GM11168 (cell line): ENCODE results near the gene AK2.
"Not testable (repeated sequence)": the region's sequence is repeated elsewhere in the genome, so short reads cannot be mapped to it uniquely, and the experiment has no call there.

Experiments
- in situ Hi-C: fragments of 300-500 bp; cut with MboI; formaldehyde crosslinking; loops from one replicate; pipeline ENCODE4 v1.12.0; 2022; ENCODE audit warnings: low sequenced_read_pairs; ENCODE audit not compliant: unreplicated experiment

AK2 gene

GRCh38 chr1:33055210-33056008 lies 18.7 kb upstream of the AK2 start:
- in situ Hi-C loops: loop anchor here (10.0 kb wide), 1 partner anchor 131 kb away; no protein-coding TSS in a partner anchor

GRCh38 chr1:33050221-33051076 lies 13.8 kb upstream of the AK2 start:
- in situ Hi-C loops: loop anchor here (10.0 kb wide), 1 partner anchor 126 kb away; no protein-coding TSS in a partner anchor

- in situ Hi-C loops: no loop called here
These were observed 12.7 kb upstream of the AK2 start for GRCh38 chr1:33049371-33049770.

- in situ Hi-C loops: no loop called here
These were observed 11.7 kb upstream of the AK2 start for GRCh38 chr1:33048426-33048825.

GRCh38 chr1:33047839-33048305 lies 11.2 kb upstream of the AK2 start:
- in situ Hi-C loops: no loop called here

- in situ Hi-C loops: no loop called here
These were observed 10.6 kb upstream of the AK2 start for GRCh38 chr1:33047290-33047689.

- in situ Hi-C loops: not testable (repeated sequence)
These were observed 9.6 kb upstream of the AK2 start for GRCh38 chr1:33046234-33046633.

GRCh38 chr1:33045814-33046213 lies 9.1 kb upstream of the AK2 start:
- in situ Hi-C loops: no loop called here

- in situ Hi-C loops: no loop called here
These were observed 8.6 kb upstream of the AK2 start for GRCh38 chr1:33045246-33045645.

GRCh38 chr1:33043267-33044092 lies 6.8 kb upstream of the AK2 start:
- in situ Hi-C loops: no loop called here

- in situ Hi-C loops: no loop called here
These were observed 6.1 kb upstream of the AK2 start for GRCh38 chr1:33042831-33043230.

GRCh38 chr1:33041026-33041425 lies 4.3 kb upstream of the AK2 start:
- in situ Hi-C loops: no loop called here

- in situ Hi-C loops: no loop called here
These were observed 3.2 kb upstream of the AK2 start for GRCh38 chr1:33039840-33040239.

GRCh38 chr1:33036051-33036525 lies 595 bp downstream of the AK2 start:
- in situ Hi-C loops: no loop called here

- in situ Hi-C loops: no loop called here
These were observed 4.4 kb downstream of the AK2 start for GRCh38 chr1:33032126-33032869.

- in situ Hi-C loops: no loop called here
These were observed 5.2 kb downstream of the AK2 start for GRCh38 chr1:33031506-33031905.

GRCh38 chr1:33030575-33030974 lies 6.1 kb downstream of the AK2 start:
- in situ Hi-C loops: no loop called here

- in situ Hi-C loops: no loop called here
These were observed 6.8 kb downstream of the AK2 start for GRCh38 chr1:33029921-33030320.

- in situ Hi-C loops: no loop called here
These were observed 7.5 kb downstream of the AK2 start for GRCh38 chr1:33029209-33029608.

GRCh38 chr1:33025761-33026160 lies 10.9 kb downstream of the AK2 start:
- in situ Hi-C loops: no loop called here
